ENCODE results near the gene AGAP1. TPM values are rescaled to one million over a fixed set of nuclear protein-coding genes. Genes with fewer than 3 reads are reported as not detected.

The AGAP1 gene
- polyA plus RNA-seq, 1 donor, result 31.5 TPM

DNA sequence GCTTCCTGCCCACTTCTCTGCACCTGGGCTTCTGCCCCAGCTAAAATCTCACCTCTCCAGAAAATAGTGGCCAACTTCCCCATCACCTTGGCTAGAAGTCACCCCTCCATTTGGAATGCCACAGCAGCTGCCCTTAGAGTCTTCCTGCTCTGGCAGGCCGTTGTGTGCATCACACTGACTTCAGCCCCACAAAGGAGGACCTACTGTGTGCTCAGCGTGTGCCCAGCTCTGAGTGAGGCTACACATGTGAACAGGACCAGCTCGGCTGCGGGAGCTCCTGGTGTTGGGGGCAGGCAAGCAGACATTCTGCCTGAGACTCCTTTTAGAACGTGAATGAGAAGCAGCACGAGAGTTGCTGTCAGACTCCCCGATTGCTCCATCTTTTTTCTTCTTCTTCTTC is 78.7 kb downstream of the AGAP1 start:
- DNase-seq, result no peak

DNA sequence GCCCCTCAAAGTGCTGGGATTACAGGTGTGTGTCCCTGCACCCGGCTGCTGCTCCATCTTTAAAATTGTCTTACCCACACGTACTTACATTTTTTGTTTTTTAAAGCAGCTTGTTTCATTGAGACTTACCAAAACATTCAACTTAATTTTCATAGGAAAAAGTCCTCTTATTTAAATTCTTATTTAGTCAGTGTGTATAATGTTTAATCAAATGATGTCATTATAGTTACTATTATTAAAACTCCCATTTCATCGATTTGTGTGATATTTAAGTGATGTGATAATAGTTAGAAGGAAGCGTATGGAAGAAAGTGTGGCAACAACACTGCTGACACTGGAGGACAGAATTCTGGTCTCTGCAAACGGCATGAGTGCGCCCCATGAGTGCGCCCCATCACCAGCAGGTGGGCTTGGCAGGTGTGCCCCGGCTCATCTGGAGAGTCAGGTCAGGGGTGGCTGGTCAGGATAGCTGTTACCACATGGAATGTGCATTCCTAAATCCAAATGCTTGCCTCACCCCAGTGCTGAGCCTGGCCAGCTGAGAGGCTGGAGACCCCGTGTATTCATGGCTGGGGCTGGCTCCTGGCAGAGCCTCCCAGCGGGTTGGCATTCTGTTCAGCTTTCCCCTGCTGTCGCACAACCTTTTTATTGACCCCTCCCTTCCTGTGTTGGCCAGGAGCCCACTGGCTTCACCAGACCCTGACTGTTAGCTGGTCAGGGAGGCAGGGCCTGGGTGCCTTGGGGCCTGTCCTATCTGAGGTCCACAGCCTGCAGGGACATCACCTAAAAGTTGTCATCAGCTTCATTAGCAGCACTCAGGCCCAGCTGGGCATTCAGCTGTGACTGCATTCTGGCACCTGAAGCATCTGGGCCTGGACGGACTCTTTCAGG is 79.7 kb downstream of the AGAP1 start:
- no peak for DNase-seq

DNA sequence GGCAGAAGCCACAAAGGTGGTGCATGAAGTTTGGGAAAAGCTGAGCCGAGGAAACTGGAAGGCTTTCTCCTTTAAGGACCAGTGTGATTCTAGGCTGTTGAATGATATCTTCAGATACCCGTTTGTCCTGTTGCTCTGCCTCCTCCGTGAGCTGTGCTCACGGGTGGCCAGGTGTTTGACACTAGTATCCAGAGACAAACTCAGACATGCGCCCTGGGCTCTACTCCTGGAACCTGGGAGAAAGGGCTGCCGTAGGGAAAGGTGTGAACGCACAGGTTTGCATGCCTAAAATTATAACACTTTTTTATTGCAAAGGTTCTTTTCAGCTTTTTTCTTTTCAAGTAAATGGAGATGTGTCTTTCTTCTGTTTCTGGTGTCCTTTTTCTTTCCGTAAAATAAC is 81.6 kb downstream of the AGAP1 start:
- no peak for DNase-seq

DNA sequence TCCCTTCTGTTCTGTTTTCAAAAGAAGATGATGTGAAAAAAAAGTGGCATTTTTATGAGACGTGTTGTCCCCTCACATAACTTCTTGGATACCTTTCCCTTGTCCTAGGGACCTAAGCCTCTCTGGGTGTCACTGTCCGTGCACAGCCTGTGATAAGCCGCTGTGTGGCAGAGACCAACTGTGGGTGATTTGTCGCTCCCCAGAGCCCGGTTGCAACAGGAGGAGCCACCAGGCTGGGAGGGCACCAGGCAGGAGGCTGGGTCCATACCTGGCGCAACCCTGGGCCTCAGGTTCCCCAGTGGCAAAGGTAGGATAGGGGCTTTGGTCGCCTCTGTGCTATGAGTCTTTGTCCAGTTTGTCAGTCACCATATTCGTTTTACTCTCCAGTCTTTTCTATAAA is 82.1 kb downstream of the AGAP1 start:
- no peak for DNase-seq

DNA sequence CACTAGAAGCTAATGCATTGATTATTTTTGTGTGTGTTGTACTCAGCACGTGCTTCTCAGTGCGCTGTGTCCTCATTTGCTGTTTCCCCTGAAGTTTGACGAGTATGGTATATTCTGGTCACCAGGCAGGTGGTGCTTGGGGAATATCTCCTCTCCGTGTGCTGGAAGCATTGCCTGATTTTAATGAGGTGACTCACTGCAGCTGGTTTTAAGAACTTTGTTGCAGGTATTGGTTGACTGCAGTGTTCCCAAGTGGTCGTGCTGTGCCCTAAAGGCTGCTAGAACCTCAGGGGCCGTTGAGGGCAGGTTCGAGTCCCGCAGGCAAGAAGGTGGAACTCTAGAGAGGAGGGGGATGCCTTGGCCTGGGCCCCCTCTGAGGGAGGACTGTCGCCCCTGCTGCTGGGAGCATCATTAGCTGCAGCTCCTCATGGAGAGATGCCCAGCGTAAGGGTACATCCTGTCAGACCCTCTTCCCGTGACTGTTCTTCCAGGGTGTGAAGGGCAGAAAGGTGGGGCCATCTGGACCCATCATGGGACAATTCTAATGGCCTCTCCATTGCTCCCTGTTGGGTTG is 82.6 kb downstream of the AGAP1 start:
- no peak for DNase-seq

DNA sequence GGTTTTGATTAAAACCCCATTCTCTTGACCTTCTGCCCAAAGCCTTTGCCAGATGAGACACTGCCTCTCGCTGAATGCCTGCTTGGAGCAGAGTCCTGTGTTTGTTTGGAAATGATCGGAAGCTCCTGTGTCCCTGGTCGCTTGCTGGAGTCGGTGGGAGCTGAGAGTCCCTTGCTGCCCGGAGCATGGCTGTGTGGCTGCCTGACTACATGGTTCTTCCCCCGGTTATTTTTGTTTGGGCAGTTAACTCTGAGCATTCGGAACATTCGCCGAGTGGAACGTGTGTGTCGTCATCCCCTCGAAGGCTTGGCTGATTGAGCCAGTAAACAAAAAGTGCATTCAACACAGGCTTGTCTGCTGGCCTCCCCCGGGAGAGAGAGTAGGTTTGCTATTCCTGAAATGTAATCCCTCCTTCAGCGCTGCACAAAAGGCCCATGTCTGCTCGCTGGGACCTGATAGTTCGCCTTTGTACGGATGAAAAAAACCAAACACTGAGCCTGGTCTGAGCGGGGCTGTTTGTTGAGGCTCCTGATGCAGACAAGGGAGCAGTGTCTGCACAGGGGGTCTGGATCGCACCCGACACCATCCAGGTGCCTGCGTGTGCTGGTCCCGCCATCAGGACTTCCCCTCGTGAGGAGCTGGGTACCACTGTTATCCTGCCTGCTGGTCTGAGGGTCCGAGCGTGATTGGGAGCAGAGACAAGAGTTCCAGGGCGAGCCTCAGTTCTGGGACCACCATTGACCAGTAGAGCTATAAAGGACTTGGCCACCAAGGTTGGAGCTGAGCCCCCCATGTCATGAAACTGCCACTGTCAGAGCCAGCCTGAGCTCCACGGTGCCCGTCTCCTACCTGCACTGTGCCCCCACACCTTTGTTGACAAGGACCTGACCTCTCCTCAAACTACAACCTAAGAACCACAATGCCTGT is 83.8 kb downstream of the AGAP1 start:
- peak; percentile 53 for DNase-seq

DNA sequence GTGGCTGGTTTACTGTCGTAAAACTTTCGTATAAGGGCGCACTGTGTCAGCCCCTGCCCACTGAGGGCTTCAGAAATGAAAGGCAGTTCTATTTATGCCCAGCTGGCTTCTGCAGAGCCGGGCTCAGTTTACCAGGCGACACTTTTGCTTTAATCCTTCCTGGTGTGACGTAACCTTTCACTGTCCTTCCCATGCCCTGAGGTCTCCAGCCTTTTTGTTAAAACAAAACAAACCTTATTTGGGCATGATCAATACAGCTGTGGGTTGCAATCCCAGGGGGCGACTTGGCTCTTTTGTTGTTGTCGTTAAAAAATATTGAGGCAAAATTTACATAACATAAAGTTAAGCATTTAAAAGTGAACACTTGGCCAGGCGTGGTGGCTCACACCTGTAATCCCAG is 85.3 kb downstream of the AGAP1 start:
- no peak for DNase-seq

DNA sequence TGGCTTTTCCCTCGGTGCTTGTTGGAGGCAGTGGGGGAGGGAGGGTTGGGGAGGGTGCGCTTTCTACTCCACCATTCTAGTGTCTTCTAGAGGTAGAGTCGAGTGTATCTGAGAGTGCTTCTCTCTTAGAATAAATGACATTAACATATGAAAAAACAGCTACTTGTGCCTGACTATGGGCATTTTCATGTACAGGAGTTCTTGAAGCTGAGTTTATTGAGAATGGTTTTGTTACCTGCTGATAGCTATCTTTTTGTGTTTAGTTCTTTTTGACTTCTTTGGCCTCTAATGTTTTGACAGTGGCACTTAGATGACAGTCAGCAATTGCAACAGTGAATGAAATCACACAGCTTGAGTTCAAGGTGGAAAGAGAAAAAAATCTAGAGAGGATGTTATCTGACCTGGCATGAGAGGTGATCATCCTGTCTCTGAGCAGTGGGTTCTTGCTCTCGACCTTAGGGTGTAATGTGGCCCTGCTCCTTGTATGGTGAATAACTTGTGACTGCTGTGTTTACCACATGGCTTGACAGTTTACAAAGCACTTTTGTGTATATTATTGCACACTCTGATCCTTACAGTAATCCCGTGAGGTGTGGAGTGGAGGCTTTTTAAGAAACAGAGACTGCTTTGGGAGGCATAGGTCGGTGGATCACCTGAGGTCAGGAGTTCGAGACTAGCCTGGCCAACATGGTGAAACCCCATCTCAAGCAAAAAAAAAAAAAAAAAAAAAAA is 86.7 kb downstream of the AGAP1 start:
- DNase-seq, result no peak

DNA sequence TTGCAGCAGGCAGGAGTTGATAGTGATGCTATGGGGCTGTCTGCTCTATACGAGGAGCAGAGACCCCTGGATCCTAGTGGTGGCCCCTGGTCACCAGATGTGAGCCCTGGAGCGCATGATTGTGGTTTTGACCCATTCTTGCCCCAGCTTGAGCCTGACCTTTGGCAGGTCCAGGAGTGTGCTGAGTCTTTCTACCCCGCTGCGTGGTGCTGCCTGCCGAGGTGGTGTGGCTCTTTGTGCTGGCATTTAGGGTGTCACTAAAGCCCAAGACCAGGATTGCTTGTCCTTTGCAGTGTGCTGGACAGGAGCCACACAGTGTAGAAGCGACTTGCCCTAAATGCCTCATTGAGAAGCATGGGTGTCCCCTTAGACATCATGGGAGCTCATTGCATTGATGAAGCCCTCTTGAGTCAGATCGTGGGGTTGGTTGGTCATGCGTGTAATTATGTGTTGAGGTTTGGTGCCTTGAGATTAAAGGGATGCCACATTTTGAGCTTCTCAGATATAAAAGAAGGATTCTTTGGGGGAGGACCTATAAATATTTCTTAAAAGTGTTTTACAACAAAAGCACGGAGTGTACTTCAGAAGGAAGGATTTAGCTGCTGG is 88.3 kb downstream of the AGAP1 start:
- DNase-seq, result no peak

DNA sequence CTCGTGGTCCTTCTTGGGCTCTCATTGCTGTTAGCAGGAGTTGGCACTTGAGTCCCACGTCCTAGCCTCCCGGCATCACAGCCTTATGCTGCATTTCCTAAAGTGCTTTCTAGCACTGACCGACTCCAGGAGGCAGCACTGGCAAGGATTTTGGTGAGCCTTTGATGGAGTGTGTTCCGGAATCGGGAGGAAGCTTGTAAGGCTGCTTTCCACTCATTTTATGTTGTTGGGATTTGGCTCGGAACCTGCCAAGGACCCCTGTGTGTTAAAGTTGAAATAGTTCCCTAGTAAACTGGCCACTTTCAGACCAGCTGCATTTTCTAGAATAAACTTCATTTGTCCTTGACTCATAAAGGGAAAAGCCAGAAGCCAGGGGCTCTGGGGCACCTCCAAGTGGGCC is 88.9 kb downstream of the AGAP1 start:
- no peak for DNase-seq

DNA sequence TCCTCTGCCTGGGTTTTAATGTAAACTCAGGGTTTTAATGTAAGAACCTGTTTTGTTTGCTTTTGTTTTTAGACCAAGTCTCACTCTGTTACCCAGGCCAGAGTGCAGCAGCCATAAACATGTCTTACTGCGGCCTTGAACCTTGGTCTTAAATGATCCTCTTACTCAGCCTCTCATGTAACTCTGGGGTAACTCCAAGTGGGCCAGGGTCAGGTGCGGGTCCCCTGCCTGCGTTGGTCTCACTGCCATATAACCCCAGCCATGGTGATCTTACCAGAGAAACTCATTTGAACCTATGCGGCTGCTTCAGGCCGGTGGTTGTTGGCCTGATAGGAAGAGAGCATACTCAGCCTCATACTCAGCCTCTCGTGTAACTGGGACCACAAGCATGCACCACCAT is 89.3 kb downstream of the AGAP1 start:
- DNase-seq, result no peak

DNA sequence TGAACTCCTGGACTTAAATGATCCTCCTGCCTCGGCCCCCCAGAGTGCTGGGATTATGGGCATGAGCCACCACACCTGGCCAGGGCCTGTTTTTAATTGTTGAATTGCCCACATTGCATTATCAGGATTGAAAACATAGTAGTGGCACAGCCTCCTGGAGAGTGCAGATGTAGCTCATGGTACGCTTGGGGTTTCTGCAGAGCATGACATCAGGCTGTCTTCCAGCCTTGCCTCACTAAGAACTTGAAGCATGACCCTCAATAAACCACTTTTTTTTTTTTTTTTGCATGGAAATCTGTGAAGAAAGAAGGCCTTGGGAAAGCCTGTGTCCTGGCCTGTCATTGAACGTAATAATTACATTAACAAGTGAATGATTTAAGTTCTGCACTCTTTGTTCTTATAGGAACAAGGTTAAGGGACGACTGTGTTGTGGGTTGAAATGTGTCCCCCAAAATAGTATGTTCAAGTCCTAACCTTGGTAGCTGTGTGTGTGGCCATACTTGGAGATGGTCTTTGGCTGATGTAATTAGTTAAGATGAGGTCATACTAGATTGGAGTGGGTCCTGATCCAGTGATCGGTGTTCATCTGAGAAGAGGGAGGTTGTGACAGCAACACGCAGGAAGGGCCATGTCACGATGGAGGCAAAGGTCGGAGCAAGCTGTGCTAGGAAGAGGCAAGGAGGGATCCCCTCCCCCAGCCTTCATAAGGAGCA is 90.2 kb downstream of the AGAP1 start:
- DNase-seq, result no peak

DNA sequence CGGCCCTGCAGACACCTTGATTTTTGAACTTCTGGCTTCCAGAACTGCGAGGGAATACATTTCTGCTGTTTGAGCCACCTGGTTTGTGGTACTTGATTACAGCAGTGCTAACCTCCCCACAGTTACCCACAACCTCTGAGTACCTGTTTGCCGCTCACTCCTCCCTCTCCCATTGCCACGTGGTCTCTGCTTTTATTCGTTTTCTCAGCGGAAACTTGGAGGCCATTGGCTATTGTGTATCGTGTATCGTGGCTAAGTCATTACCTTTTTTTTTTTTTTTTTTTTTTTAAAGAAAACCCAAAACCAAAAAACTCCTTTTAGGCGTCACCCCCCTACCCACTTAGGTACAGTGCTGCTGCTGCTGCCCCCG is 90.8 kb downstream of the AGAP1 start:
- no peak for DNase-seq

DNA sequence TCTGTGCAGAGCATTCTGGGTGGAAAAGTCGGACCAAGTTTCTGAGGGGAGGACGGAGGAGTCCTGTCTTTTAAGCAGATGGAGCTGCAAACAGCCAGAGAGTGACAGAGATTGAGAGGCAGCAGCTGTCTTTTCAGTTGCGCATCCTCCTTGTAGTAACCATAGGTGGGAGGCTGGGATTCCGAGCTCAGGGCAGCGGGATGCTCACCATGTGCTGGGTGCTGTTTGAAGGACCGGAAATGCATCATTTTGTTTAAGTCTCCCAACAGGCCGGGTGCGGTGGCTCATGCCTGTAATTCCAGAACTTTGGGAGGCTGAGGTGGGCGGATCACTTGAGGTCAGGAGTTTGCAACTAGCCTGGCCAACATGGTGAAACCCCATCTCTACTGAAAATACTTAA is 93.4 kb downstream of the AGAP1 start:
- DNase-seq, result no peak

DNA sequence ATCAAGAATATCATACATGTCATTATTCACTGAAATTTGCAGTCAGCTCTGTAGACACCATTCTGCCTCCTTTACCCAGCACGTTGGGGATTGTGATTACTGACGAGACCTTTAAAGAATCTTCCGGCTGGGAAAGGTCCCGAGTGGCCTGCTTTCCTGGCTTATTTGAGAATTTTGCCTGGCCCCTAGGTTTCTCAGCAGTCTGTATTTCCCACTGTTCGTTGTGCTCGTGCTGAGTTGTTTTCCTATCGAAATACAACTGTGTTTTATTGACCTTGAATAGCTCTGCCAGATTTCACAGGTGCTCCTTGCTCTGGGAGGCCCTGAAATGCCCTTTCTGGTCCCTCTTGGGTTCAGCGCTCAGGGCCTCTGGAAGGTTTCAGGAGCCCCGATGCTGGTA is 94.9 kb downstream of the AGAP1 start:
- DNase-seq, result no peak

DNA sequence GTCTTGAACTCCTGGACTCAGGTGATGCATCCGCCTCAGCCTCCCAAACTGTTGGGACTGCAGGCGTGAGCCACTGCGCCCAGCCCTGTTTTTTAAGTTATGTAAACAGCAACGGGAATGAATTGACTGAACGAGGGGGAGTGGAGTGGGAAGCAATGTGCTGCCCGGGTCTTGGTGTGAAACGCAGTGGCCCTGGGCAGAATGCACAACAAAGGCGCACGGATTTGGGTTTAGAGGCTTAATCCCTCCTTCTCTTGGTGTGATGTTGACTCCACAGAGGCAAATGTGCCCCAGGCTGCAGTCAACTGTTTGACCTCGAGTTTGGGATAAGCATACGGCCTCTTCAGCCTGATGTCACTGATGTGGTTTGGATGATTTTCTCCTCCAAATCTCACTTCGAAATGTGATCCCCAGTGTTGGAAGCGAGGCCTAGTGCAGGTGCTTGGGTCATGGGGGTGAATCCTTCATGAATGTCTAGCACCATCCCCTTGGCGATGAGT is 97.4 kb downstream of the AGAP1 start:
- no peak for DNase-seq

DNA sequence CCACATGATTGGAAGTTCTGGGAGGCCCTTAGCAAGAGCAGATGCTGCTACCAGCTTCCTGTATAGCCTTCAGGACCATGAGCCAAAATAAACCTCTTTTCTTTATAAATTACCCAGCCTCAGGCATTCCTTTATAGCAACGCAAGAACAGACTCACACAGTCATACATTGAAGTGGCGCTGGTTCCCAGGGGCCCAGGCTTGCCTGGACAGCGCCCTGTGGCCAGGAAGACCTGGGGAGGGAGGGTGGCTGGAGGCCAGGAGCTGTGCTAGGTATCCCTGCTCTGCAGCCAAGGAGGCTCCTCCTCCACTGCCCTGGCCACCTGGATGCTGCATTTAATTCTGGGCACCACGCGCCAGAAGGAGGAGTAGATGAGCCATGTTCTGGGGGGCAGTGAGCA is 98.1 kb downstream of the AGAP1 start:
- no peak for DNase-seq

DNA sequence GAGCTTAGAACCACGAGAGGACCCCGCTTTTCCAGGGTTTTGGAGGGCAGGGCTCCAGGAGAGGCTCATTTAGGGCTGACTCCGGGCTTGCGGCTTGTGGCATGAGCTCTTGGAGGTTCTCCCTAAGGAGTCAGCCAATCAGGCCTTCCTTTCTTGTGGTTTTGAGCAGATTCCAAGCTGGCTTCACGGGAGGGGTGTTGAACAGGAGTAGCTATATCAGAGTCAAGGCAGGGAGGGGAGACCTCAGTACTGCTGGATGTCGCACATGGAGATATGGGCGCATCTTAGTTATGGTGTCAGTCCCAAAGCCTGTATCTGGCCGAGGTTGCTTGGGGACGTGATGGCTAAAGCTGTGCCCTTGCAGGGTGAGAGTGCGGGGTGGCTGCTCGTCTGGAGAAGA is 98.6 kb downstream of the AGAP1 start:
- no peak for DNase-seq

DNA sequence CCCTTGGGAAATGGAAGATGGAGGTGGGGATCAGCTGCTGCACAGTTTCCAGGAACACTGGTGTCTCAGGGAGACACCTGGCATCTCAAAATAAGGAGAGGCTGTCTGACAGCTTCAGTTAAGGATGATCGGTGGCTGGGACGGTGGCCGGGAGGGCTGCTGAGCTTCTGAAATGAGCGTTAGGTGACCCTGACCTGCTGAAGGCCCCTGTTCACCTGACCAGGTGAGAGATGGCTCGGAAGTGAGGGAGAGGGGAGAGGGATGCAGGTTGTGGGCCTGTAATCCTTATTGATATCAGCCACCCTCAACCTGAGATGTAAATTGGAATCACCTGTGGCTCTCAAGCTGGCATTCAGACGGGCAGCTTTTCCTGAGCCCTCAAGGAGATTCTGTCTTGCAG is 99.0 kb downstream of the AGAP1 start:
- no peak for DNase-seq

DNA sequence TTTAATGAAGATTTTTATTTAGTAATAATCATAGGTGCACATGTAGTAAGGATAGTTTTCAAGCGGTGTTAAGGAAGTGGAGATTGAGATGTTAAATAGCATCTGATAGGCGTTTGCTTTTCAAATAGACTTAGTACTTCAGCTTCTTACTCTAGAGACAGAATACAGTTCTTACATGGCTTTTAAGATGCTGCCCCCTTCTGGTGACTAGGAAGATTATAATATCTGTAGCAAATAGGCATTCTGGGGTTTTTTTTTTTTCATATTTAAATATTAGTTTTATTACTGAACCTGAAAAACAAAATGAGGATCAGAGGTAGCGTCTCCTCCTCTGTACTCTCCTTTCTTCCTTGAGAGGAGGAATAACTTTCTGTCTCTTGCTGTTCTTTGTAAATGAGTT is 100.2 kb downstream of the AGAP1 start:
- peak; percentile 74 for DNase-seq

DNA sequence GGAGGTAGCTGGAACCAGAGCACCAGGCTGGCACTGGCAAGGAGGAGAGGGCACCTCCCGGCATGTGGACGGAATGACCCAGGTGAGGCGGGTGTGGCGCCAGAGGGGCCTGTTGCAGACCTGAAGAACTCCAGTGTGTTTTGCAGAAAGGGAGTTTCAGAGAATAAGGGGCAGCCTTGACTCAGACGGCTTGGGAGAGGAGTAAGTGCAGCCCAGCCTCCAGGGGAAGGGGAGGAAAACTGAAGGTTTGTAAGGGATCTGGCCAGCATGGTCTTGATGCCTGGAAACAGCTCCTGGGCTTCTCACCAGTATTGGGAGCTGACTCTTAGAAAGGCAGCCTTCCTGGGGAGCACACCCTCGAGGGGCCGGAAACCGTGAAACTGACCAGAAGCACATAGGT is 101.1 kb downstream of the AGAP1 start:
- no peak for DNase-seq
